ENCODE results near the gene LRRC8C. TPM values are rescaled to one million over a fixed set of nuclear protein-coding genes. Genes with fewer than 3 reads are reported as not detected.

The LRRC8C gene
- total and polyA plus RNA-seq, 2 of the 8 experiments (the other 6 are each of a cell fraction or from before 2014, with no cell fraction given) = 1.1 to 2.1 TPM

- CTCF ChIA-PET (ENCODE audit: partially characterized antibody) = interaction anchor here (0.6 to 7.0 kb wide), 91 partner anchors 8 to 804 kb away, joined by 3 to 101 read pairs (median 4); partner anchors contain the start of gene LRRC8C
- Histone ChIP-seq H3K14ac (ENCODE audit: insufficient read length) (no peak overlapping the region), H4K5ac (ENCODE audit: insufficient read length, low read depth, low read length) (no peak overlapping the region), H2AFZ (ENCODE audit: low read length) (peak overlapping the region; percentile 97), H3K18ac (ENCODE audit: extremely low read depth, low read length) (no peak overlapping the region; the same call in 1 of the 2 replicates), H2BK20ac (ENCODE audit: low read length) (no peak overlapping the region), H3K23ac (ENCODE audit: insufficient read length) (no peak overlapping the region), H3K4me1 (replicated peaks in 1 of 4; ENCODE audit: control insufficient read depth in 3 of 4, insufficient read depth in 4 of 4, low read length in 3 of 4) (peaks cover 0 to 4% (median 3%) of the 10 kb centered on the region in 4 experiments; a peak in 3 of 7 replicates), H2BK15ac (ENCODE audit: low read length) (no peak overlapping the region; the same call in 1 of the 2 replicates), H4K91ac (replicated peaks; ENCODE audit: insufficient read length, low read length) (no peak overlapping the region), H3K79me1 (ENCODE audit: low read depth, low read length) (no peaks in the 10 kb centered on the region), H3K27me3 (replicated peaks in 1 of 4; ENCODE audit: control insufficient read depth in 3 of 4, extremely low read depth in 1 of 4, insufficient read depth in 3 of 4, low read length in 3 of 4) (peaks cover 0 to 17% (median 16%) of the 10 kb centered on the region in 4 experiments; a peak in 6 of 7 replicates), H2AK5ac (ENCODE audit: low read depth, low read length) (no peak overlapping the region), H2BK120ac (replicated peaks; ENCODE audit: low read depth, low read length) (no peak overlapping the region), H3K79me2 (ENCODE audit: control insufficient read depth in 1 of 2, insufficient read depth in 2 of 2, low read length in 2 of 2) (no peaks in the 10 kb centered on the region), H3K56ac (replicated peaks; ENCODE audit: insufficient read length, low read depth, low read length) (no peak overlapping the region), H3K9me3 (ENCODE audit: insufficient read depth in 2 of 2, low read depth in 1 of 2, low read length in 1 of 2) (no peaks in the 10 kb centered on the region), H2BK5ac (ENCODE audit: low read depth, low read length) (no peak overlapping the region), H3K36me3 (ENCODE audit: control insufficient read depth in 2 of 4, insufficient read depth in 4 of 4, low read length in 3 of 4) (no peaks in the 10 kb centered on the region), H3K9ac (replicated peaks in 1 of 4; ENCODE audit: extremely low read depth in 1 of 4, low read depth in 3 of 4, low read length in 3 of 4) (no peak overlapping the region), H3K23me2 (ENCODE audit: low read depth, low read length) (peaks cover 4% of the 10 kb centered on the region; the same call in 1 of the 2 replicates), H3K4ac (replicated peaks; ENCODE audit: insufficient read length, low read depth, low read length) (no peak overlapping the region), H2BK12ac (ENCODE audit: low read depth, low read length) (no peak overlapping the region), H3K27ac (ENCODE audit: low read depth, low read length) (no peak overlapping the region), H4K8ac (ENCODE audit: extremely low read depth, insufficient read depth, low read length) (no peak overlapping the region), H3K4me2 (ENCODE audit: insufficient read depth in 1 of 2, low read depth in 2 of 2, low read length in 2 of 2) (peak overlapping the region; percentile 58 to 98), H4K20me1 (replicated peaks in 1 of 2; ENCODE audit: control insufficient read depth in 1 of 2, insufficient read depth in 2 of 2, low read length in 2 of 2) (peaks cover 0 to 2% of the 10 kb centered on the region in 2 experiments), H3K4me3 (ENCODE audit: extremely low read depth in 1 of 4, insufficient read depth in 2 of 4, low read depth in 3 of 4, low read length in 4 of 4) (peak overlapping the region; percentile 34 to 71 (median 60); a peak in 7 of 8 replicates)
- FAIRE-seq (no peak), DNase-seq (ENCODE audit: low read depth in 1 of 2, low spot score in 2 of 2) (peak; percentile 58 to 90)
- 4% methylated on average over 47 of the region's 47 CpGs; no CpG with 5 or more reads in 1 of the 2 experiments for WGBS, 2 experiments (ENCODE audit: extremely low coverage in 1 of 2, insufficient coverage in 1 of 2, insufficient read length in 1 of 2, insufficient replicate concordance in 2 of 2, low coverage in 1 of 2, low lambda C conversion rate in 2 of 2, missing lambda C conversion rate in 1 of 2)
- POLR2A ChIA-PET (ENCODE audit: partially characterized antibody) = interaction anchor here (0.8 to 1.4 kb wide), 3 partner anchors 10 to 131 kb away, joined by 3 to 7 read pairs (median 4); partner anchors contain the start of gene LRRC8C
- TF ChIP-seq, protein P1, sequence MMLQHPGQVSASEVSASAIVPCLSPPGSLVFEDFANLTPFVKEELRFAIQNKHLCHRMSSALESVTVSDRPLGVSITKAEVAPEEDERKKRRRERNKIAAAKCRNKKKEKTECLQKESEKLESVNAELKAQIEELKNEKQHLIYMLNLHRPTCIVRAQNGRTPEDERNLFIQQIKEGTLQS (IDR thresholded peaks at IDR 0.05; ENCODE audit: insufficient read depth, low read depth, low read length) = no peak
- TF ChIP-seq YY1 (IDR thresholded peaks at IDR 0.05; ENCODE audit: low read depth, low read length) = no peak
- TF ChIP-seq RXRA (IDR thresholded peaks at IDR 0.05; ENCODE audit: insufficient read depth, low read depth, low read length) = no peak
- TF ChIP-seq, protein P2, sequence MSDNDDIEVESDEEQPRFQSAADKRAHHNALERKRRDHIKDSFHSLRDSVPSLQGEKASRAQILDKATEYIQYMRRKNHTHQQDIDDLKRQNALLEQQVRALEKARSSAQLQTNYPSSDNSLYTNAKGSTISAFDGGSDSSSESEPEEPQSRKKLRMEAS (IDR thresholded peaks at IDR 0.05) = peak; percentile 32; the same call in 1 of the 2 replicates
- TF ChIP-seq, protein P3, sequence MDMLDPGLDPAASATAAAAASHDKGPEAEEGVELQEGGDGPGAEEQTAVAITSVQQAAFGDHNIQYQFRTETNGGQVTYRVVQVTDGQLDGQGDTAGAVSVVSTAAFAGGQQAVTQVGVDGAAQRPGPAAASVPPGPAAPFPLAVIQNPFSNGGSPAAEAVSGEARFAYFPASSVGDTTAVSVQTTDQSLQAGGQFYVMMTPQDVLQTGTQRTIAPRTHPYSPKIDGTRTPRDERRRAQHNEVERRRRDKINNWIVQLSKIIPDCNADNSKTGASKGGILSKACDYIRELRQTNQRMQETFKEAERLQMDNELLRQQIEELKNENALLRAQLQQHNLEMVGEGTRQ (IDR thresholded peaks at IDR 0.05; ENCODE audit: low read length) = no peak
- no peak for TF ChIP-seq KDM1A (IDR thresholded peaks at IDR 0.05; ENCODE audit: borderline replicate concordance, low read length)
- TF ChIP-seq ATF2 (IDR thresholded peaks at IDR 0.05; ENCODE audit: low read length) = no peak
Measured at GRCh38 chr1:89762779-89763648, 130.1 kb downstream of the LRRC8C start.

All from H1 (cell line).